ENCODE results near the gene ZBED2.
"Not testable (repeated sequence)": the region's sequence is repeated elsewhere in the genome, so short reads cannot be mapped to it uniquely, and the experiment has no call there.

ZBED2 gene

DNA sequence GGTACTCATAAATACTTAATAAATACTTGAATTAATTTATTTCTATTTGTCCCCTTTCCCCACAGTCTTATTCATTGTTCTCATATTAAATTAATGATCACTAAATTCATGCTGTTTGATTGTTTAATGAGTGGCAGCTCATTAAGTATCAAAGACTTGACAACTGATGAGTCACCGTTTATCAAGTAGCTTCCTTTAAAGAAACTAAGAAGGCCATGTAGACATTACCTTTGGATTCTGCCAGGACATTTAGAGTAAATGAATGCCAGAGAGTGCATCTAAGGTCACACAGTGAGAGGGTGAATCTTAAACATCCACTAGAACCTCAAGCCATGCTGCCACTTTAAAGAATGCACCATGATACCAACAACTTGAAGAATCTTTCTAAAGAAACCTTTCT is 23.9 kb downstream of the ZBED2 start:
- FAIRE-seq = no peak

DNA sequence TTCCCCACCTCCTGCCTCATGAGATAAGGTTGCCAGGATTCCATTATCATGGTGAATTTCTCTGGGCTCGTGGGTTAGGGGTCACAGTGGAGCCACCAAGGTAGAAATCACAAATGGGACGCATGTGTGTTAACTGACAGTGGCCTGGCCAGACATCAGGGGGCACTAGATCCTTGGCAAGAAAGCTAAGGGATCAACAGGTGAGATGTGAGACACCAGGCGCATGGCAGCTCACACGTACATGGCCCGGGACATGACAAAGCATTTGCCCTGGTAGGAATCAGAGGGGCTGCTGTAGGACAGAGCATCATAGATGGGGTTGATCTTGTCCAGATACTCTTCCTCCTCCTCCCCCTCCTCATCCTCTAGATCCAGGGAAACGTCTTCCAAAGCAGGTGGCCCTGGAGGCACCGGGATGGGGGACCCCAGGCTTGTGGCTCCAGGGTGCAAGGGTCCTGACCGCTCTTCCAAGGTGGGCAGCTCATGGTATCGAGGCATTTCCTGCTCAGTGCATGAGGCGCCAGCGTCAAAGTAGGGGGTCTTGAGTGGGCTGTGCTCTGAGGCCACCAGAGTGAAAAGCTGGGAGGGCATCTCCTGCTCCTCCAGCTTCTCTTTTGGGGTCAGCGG is 24.6 kb downstream of the ZBED2 start:
- no peak for FAIRE-seq

DNA sequence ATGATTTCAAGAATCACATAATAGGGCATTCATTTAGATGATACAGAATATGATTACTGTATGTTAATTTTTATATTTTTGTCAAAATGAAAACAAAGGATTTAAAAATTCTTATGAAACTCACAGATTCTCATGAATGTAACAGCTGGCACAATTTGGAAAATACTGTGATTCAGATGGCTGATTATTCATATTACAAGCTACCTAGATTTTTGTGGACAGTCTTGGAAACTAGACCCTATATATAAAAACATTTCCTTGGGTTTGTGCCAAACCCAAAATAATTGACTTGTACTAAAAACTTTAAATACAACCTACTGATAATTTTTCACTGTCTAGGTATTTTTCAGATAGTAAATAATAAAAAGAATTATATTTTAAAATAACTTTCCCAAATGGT is 26.2 kb downstream of the ZBED2 start:
- FAIRE-seq = no peak

DNA sequence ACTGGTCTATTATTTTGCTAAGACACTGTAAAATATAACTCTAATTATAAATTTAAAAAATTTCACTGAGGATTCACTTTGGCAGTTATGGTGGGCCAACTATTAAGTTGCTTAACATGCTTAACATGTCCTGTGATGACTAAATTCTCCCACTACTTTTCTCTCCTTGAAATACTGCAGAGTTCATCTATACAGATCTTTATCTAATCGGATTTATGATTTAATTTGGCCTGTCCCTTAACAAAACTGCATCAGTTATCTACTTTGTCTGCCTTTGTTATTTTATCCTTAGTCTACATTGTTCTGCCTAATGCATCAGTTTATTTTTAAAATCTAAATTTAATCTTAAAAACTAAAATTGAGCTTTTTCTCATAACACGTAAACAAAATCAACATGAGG is 26.8 kb downstream of the ZBED2 start:
- no peak for FAIRE-seq

DNA sequence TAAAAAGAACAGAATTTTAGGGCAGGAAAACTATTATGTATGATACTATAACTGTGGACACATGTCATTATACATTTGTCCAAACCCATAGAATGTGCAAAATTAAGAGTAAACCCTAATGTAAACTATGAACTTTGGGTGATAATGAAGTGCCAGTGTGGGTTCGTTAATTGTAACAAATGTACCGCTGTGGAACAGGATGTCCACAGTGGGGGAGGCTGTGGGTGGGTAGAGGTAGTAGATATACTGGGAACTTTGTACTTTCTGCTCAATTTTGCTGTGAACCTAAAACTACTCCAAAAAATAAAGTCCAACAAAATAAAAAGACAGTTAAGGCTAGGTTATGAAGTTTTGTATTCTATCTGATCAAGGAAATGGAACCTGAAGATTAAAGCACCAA is 28.3 kb downstream of the ZBED2 start:
- FAIRE-seq = no peak

DNA sequence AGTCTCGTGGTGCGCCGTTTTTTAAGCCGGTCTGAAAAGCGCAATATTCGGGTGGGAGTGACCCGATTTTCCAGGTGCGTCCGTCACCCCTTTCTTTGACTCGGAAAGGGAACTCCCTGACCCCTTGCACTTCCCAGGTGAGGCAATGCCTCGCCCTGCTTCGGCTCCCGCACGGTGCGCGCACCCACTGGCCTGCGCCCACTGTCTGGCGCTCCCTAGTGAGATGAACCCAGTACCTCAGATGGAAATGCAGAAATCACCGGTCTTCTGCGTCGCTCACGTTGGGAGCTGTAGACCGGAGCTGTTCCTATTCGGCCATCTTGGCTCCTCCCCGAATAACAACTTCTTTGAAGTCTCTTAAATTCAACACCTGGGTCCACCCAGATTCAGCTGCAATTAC is 33.2 kb downstream of the ZBED2 start:
- FAIRE-seq = not testable (repeated sequence)

DNA sequence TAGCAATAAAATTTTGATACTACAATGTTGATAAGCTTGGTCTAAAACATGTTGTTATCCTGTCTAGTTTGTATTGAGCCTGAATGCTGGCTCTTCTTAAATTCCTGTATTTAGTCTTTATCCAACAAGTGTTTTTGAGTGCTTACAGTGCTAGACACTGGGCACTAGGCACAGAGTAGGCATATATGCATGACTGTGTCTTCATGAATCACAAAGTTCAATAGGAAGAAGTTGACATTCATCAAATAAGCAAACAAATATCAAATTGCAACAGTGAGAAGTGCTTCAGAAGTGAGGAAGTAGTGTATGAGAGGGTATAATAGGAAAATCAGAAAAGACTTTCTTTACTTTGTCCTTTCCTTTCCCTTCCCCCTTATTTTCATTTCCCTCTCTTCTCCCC is 46.4 kb downstream of the ZBED2 start:
- no peak for FAIRE-seq

DNA sequence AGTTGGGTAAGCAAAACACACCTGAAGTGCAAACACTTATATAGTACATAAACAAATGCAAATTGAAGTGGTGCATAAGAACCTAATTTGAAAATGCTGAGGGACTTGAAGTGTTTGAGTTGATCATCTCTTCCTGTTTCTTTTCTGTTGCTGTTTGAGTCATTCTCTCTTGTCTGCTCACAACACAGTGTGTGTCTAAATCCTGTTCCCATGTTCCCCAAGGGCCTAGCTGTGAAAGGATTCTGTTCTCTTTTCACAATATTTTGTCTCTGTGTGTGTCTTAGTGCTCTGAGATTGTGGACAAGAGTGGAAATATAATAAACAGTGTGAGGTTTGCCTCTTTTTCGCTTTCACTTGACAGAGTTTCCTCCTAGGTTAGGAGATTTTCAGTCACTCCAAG is 47.1 kb downstream of the ZBED2 start:
- no peak for FAIRE-seq

DNA sequence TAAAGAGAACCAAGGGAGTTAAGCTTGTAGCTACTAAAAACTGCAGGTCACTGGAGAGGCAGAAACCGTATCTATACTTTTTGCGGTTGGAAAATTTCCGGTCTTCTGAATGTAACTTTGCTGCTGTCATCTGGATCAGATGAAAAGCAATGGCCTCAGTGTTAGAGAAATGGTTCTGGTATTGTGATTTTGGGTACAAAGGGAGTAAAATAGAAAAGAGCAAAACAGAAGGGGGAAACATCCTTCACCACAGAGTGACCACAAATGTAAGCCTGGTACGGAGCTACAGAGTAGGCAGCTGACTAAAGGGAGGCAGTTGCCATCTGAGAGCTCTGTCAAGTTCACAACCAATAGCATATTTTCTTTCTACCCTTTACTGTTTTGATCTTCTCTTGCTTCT is 47.5 kb downstream of the ZBED2 start:
- no peak for FAIRE-seq

DNA sequence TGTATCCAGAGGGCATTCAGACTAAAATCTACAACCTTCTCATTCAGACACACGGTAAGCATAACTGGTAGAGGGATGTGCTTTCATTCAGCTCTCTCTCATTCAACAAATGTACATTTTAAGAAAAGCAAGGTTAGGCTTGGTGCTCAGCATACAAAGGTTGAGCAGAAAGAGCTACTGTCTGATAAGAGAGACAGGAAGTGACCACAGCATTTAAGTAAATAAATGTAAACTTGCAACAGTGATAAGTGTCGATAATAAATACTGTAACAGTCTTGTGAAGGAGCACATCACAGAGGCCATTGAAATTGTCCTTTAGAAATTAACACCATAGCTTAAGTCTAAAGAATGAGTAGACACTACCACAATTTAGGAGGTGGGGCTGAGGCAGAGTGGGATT is 49.8 kb downstream of the ZBED2 start:
- no peak for FAIRE-seq

Data from endometrium (tissue), 2 donors.